Mesodermal cell (in vitro differentiated cells): ENCODE measurements around the gene ARID5B.

Experiments used
- H3K27ac ChIP-seq: 2 replicates; pipeline ENCODE4 v1.7.0; 2013; ENCODE audit warnings: mild to moderate bottlenecking, low read depth, low read length, moderate library complexity; ENCODE audit not compliant: severe bottlenecking
- H3K36me3 ChIP-seq: 2 replicates; pipeline ENCODE4 v1.7.1; 2013; ENCODE audit warnings: mild to moderate bottlenecking, low read length, moderate library complexity; ENCODE audit not compliant: control insufficient read depth, insufficient read depth
- H3K4me1 ChIP-seq: one replicate; pipeline ENCODE4 v1.7.1; 2013; ENCODE audit warnings: mild to moderate bottlenecking, low read length; ENCODE audit not compliant: insufficient read depth, control insufficient read depth, poor library complexity, severe bottlenecking
- H3K4me3 ChIP-seq: 2 replicates; pipeline ENCODE4 v1.7.0; 2013; ENCODE audit warnings: low read length, control low read depth, mild to moderate bottlenecking; ENCODE audit not compliant: insufficient read depth, poor library complexity, severe bottlenecking; ENCODE audit errors: extremely low read depth
- H3K9me3 ChIP-seq: 2 replicates; pipeline ENCODE4 v1.7.1; 2013; ENCODE audit warnings: mild to moderate bottlenecking, low read length, moderate library complexity; ENCODE audit not compliant: control insufficient read depth
- WGBS, 2 experiments: methylation state at CpG; one replicate each; pipeline ENCODE4 v1.1.5; 2013; ENCODE audit warnings: missing lambda C conversion rate in 2 of 2; ENCODE audit not compliant: insufficient coverage in 2 of 2; 5-methylcytosine and 5-hydroxymethylcytosine counted together

ARID5B gene

DNA sequence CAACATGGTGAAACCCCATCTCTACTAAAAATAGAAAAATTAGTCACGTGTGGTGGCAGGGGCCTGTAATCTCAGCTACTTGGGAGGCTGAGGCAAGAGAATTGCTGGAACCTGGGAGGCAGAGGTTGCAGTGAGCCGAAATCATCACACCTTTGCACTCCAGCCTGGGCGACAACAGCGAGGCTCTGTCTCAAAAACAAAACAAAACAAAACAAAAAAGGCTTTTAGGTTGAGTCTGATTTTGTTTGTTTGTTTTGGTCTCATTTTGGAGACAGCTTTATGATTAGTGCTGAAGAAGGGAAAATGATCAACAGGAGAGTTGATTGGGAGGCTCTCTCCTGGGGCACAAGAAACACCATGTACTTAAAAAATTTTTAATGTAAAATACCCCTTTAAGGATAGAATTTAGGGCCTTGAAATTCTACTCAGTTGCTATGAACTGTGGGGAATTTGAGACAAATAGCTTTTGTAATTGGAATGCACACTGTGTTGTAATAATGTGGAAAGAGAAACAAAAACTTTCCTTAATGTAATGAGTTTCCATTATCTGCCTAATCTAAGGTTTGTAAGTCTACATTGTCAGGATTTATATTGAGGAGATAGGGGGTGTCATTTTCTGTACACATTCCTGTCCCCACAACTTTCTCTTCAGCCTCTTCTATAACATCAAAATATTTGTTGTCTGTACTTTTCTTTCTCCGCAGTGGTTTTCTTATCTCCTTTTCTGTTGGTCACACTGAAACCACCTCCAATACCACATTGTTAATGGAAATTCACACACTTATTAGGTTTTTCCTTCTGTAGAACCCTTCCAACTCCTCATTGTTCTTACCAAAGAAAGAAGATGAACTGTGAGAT is 41.3 kb downstream of the ARID5B start:
- H3K4me3 ChIP-seq, result no peak overlapping the region
- 92 to 94% methylated on average over 2 to 3 of the region's 5 CpGs for WGBS, 2 experiments

DNA sequence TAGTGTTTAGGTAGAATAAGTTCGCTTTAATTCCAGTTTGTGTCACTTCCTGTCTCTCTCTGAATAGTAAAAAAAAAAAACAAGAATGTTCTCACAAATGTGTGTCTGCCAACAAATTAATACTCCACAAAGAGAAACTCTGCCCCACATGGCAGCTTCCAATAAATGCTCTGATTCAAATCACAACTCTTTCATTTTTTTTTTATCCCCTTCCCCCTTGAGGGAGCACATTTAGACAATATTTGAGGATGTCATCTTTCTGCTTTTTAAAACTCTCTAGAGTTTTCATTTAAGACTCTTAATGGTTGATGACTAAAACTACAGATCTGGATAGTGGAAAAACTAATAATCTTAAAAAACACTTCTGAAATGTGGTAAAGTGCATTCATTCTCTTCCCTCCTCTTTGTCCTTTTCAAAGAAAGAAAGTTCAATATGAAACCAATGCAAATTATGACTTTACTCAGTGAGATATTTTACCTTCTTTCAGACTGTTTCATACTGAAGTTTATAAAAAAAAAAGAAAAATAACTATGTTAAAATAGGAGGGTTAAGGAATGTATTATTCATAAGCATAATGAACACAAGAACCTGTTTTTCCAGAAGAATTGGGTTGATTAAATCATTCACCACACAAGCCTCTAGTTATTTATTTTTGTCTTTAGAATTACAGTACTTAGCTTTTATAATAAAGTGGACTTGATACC is 42.3 kb downstream of the ARID5B start:
- H3K36me3 ChIP-seq, result peaks cover 39% of the 10 kb centered on the region
- H3K4me1 ChIP-seq, result peaks cover 15% of the 10 kb centered on the region
- no CpG with 5 or more reads among the region's 1 CpG for WGBS, 2 experiments
- peak overlapping the region; percentile 24 for H3K27ac ChIP-seq
- no peaks in the 10 kb centered on the region for H3K9me3 ChIP-seq
- no peak overlapping the region for H3K4me3 ChIP-seq

More for the DNA sequence above, 41.3 kb downstream of the ARID5B start:
- Histone ChIP-seq H3K36me3 (peaks cover 29% of the 10 kb centered on the region), H3K27ac (peak overlapping the region; percentile 24), H3K4me1 (peaks cover 23% of the 10 kb centered on the region), H3K9me3 (no peaks in the 10 kb centered on the region)

DNA sequence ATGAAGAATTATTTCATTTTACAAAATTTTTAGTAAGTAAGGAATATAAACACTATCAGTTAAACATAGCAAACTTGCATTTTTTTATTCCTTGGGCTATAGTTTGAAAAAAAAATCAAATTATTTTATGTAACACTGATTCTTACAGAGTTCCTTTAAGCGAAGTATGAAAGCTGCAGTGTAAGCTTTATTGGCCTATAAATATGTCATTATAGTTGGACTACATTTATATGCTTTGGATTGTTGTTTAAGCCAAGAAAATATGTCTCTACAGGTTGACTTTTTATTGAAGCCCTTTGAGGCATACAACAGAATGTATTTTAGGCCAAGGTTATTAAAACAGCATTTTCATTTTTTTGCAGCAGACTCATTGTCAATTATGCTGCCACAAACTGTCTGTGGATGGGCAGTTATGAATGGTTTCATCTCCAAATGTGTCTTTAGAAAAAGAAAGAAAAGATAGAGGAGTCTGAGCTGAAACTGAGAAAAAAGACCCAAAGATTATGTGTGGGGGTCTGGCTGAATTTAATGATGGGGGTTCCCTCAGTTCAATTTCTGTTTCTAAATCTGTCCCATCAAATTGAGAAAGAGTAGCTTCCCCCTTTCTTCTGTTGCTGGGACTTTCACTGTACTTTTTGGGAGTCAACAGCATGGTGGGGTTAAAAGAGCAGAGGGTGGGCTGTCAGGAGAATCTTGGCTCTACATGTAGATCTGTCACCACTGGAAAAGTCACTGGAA is 43.1 kb downstream of the ARID5B start:
- no peak overlapping the region for H3K27ac ChIP-seq
- 100% methylated on average over 1 of the region's 1 CpG; no CpG with 5 or more reads in 1 of the 2 experiments for WGBS, 2 experiments
- H3K4me1 ChIP-seq, result peaks cover 9% of the 10 kb centered on the region
- peaks cover 44% of the 10 kb centered on the region for H3K36me3 ChIP-seq
- H3K9me3 ChIP-seq, result no peaks in the 10 kb centered on the region
- no peak overlapping the region for H3K4me3 ChIP-seq

DNA sequence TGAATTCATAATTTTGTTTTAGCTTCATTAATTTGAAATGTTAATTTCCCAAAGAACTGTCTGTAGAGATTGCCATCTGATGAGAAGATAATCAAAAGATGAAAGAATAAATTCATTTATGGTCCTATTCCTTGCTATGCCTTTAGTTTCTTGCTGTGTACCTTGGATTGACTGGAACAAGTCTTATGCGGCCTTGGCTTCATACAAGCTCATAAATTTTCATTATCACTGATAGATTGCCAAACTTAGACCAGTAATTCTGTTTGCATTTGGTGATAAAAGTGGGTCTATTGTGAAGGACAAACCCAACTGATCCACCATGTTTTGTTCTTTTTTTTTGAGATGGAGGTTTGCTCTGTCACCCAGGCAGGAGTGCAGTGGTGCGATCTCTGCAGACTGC is 48.2 kb downstream of the ARID5B start:
- no peak overlapping the region for H3K4me3 ChIP-seq
- H3K27ac ChIP-seq, result no peak overlapping the region
- H3K36me3 ChIP-seq, result peaks cover 46% of the 10 kb centered on the region
- no peaks in the 10 kb centered on the region for H3K9me3 ChIP-seq
- 100% methylated on average over 2 of the region's 2 CpGs; no CpG with 5 or more reads in 1 of the 2 experiments for WGBS, 2 experiments
- H3K4me1 ChIP-seq, result no peaks in the 10 kb centered on the region

DNA sequence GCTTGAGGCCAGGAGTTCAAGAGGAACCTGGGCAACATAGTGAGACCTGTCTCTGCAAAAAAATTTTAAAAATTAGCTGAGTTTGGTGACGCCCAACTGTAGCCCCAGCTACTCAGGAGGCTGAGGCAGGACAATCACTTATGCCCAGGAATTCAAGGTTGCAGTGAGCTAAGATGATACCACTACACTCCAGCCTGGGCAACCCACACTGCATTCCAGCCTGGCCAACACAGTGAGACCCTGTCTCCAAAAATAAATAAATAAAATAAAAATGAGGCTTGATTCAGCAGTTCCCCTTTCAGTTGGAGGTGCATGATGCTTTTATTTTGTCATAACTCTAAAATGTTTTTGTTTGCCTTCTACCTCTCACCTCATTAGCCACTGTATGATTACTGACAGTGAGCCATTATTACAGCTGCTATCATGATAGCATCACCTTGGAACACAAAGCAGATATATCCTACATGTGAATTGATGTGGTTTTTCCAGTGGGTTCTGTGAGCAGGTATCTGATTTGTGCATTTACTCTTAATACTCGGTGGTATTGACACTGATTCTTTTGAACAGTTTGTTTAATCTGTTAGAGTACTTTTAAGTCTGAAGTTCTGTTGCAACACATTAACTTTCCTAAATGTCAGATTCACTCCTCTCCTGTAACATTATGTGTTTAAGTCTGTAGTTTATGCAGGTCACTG is 49.1 kb downstream of the ARID5B start:
- no peak overlapping the region for H3K27ac ChIP-seq
- WGBS, 2 experiments, result 86 to 89% methylated on average over 1 of the region's 2 CpGs
- no peak overlapping the region for H3K4me3 ChIP-seq
- H3K4me1 ChIP-seq, result no peaks in the 10 kb centered on the region
- H3K36me3 ChIP-seq, result peaks cover 46% of the 10 kb centered on the region
- no peaks in the 10 kb centered on the region for H3K9me3 ChIP-seq

DNA sequence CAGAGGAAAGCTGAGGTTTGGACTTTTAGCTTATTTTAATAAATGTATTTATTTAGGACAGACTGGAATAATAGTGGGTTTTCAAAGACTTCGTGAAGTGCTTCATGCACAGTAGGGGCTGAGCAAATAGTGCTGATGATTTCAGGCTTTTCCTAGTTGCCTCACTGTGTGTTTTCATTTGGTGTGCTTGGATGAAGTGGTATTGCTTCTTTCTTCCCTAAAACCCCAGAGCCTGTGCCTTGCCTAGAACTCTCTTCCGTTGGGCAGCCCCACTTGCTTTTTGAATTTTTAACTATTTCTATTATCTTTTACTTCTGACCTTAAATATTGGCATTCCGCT is 49.6 kb downstream of the ARID5B start:
- no peak overlapping the region for H3K4me3 ChIP-seq
- no peaks in the 10 kb centered on the region for H3K9me3 ChIP-seq
- WGBS, 2 experiments, result 100% methylated on average over 2 of the region's 3 CpGs; no CpG with 5 or more reads in 1 of the 2 experiments
- no peak overlapping the region for H3K27ac ChIP-seq
- no peaks in the 10 kb centered on the region for H3K4me1 ChIP-seq
- peaks cover 46% of the 10 kb centered on the region for H3K36me3 ChIP-seq

DNA sequence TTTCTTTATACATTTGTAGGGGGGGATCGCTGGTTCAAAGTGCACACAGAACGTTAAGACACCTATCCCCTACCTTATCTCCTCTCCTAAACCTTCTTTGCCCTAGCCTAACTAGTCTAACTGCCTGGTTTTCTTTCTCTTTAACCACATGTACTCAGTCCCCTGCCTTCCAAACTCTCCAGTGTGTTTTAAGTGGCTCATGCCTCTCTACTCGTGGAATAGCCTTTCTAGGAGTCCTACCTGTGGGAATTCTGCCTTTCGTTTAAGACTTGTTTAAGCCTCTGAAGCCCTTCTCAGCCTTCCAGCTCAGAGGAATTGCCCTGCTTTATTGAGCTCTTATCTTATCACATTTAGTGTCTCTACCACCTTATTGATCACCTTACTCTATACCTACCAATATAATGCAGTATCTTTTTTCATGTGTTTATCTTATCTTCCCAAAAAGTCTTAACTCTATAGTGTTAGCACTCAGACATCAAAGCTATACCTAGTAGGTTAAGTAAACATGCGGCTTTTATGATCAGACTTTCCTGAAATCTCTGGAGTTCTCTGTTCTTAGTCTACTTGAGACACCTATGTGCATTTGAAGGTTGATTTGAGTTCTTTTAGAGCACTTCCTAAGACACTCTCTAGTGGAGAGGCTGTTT is 50.7 kb downstream of the ARID5B start:
- H3K27ac ChIP-seq, result no peak overlapping the region
- peaks cover 39% of the 10 kb centered on the region for H3K36me3 ChIP-seq
- H3K4me3 ChIP-seq, result no peak overlapping the region
- 88 to 91% methylated on average over 4 to 5 of the region's 5 CpGs for WGBS, 2 experiments
- no peaks in the 10 kb centered on the region for H3K9me3 ChIP-seq
- H3K4me1 ChIP-seq, result no peaks in the 10 kb centered on the region

DNA sequence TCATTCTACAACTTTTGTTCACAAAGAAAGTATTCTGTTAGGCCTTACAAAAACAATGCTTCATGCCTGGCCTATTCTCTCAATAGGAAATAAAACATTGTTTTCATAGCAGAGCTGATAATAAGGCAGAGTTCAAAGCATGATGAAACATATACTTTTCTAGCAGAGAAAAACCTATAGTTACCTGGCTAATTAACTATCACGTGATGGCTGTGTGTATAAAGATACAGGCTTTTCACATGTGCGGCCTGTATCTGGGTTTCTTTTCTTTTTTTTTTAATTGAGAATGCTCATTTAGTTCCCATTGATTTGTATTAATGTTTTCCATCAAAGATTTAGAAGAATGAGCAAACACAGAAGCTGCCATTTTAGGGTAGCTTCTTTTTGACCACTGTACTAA is 51.7 kb downstream of the ARID5B start:
- Histone ChIP-seq H3K36me3 (peaks cover 33% of the 10 kb centered on the region), H3K4me1 (no peaks in the 10 kb centered on the region), H3K9me3 (no peaks in the 10 kb centered on the region), H3K4me3 (no peak overlapping the region), H3K27ac (no peak overlapping the region)
- WGBS, 2 experiments, result no CpG with 5 or more reads among the region's 2 CpGs

DNA sequence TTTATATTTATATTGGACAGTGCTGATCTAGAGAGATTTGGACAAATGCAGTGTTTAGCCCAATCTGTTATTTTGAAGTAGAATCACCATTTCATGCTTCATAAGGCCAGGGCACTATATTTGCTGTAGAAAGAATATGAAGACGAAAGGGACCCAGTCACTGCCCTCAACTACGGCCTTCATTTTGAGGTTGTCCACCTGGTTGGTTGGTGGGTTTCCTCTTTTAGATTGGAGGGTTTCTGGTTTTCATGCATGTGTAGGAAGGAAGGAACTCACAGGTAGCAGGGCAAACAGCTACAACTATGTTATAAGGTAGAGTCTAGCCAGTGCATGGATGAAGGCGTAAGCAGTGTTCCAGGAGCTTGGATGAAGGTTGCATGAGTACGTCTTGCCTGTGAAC is 56.3 kb downstream of the ARID5B start:
- Histone ChIP-seq H3K9me3 (no peaks in the 10 kb centered on the region), H3K4me1 (no peaks in the 10 kb centered on the region), H3K4me3 (no peak overlapping the region), H3K36me3 (peaks cover 17% of the 10 kb centered on the region), H3K27ac (no peak overlapping the region)
- 97 to 100% methylated on average over 4 of the region's 4 CpGs for WGBS, 2 experiments

DNA sequence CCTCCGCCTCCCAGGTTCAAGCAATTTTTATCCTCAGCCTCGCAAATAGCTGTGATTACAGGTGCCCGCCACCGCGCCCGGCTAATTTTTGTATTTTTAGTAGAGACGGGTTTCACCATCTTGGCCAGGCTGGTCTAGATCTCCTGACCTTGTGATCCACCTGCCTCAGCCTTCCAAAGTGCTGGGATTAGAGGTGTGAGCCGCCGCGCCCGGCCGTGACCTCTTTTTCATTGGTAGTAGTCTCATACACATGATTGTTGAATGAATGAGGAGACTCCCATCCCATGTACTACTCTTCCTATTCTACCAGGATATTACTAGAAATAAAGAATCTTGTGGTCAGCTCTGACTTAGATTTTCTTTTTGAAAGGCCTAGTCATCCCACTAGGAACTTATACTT is 56.8 kb downstream of the ARID5B start:
- H3K27ac ChIP-seq, result no peak overlapping the region
- peaks cover 13% of the 10 kb centered on the region for H3K36me3 ChIP-seq
- 95 to 97% methylated on average over 7 of the region's 12 CpGs for WGBS, 2 experiments
- H3K9me3 ChIP-seq, result no peaks in the 10 kb centered on the region
- H3K4me3 ChIP-seq, result no peak overlapping the region
- H3K4me1 ChIP-seq, result no peaks in the 10 kb centered on the region
